ENCODE measurements around the gene NOS1. TPM values are rescaled to one million over a fixed set of nuclear protein-coding genes. Genes with fewer than 3 reads are reported as not detected.

Gene NOS1
- total RNA-seq, 2 experiments from 2014 or later, result not detected

DNA sequence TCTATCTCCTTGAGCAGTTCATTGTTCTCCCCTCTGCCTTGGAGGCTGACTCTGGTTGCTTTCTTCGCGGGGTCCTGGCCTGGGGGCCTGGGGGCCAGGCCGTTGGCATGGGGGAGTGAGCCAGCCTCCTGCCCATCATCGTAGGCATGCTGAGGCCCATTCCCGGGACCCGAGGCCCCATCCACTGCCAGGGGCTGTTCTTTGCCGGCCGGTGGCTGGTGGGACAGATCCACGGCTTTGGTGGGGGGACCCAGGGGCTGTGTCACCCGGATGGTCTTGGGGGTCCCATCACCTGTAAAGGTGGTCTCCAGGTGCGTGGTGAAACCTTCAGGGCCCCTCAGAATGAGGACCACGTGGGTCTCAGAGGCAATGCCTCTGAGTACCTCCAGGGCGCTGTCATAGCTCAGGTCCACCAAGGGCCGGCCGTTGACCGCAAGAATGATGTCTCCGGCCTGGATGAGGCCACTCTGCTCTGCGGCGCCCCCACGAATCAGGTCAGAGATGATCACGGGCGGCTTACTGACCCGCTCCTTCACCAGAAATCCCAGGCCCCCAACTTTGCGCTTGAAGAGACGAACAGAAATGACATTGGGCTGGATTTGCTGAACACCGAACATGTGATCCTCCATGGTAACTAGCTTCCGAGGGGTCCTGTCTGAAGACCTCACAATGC lies 30.8 kb downstream of the NOS1 start:
- Histone ChIP-seq H2AFZ (ENCODE audit: low read length) (no peak overlapping the region), H3K9me3 (ENCODE audit: low read length) (no peaks in the 10 kb centered on the region), H4K20me1 (ENCODE audit: insufficient read depth, low read length) (no peaks in the 10 kb centered on the region), H3K4me1 (ENCODE audit: insufficient read depth, low read length, poor library complexity, severe bottlenecking) (no peaks in the 10 kb centered on the region), H3K4me2 (ENCODE audit: low read length) (no peak overlapping the region), H3K4me3 (ENCODE audit: low read depth, low read length, poor library complexity, severe bottlenecking) (no peak overlapping the region), H3K27ac (ENCODE audit: low read depth, low read length, poor library complexity, severe bottlenecking) (no peak overlapping the region), H3K36me3 (ENCODE audit: insufficient read depth, low read length) (no peaks in the 10 kb centered on the region), H3K79me2 (ENCODE audit: insufficient read depth, low read depth, low read length) (no peaks in the 10 kb centered on the region), H3K9me2 (ENCODE audit: insufficient read depth, low read length) (no peaks in the 10 kb centered on the region)
- BruUV-seq (replicated peaks), result no TSS peak
- TF ChIP-seq, protein P1, sequence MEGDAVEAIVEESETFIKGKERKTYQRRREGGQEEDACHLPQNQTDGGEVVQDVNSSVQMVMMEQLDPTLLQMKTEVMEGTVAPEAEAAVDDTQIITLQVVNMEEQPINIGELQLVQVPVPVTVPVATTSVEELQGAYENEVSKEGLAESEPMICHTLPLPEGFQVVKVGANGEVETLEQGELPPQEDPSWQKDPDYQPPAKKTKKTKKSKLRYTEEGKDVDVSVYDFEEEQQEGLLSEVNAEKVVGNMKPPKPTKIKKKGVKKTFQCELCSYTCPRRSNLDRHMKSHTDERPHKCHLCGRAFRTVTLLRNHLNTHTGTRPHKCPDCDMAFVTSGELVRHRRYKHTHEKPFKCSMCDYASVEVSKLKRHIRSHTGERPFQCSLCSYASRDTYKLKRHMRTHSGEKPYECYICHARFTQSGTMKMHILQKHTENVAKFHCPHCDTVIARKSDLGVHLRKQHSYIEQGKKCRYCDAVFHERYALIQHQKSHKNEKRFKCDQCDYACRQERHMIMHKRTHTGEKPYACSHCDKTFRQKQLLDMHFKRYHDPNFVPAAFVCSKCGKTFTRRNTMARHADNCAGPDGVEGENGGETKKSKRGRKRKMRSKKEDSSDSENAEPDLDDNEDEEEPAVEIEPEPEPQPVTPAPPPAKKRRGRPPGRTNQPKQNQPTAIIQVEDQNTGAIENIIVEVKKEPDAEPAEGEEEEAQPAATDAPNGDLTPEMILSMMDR (conservative IDR thresholded peaks at IDR 0.05; ENCODE audit: low read length), result no peak
- no peak for TF ChIP-seq EZH2phosphoT487 (IDR thresholded peaks at IDR 0.05; ENCODE audit: borderline replicate concordance, low read depth, low read length)
- CTCF ChIA-PET (ENCODE audit: unreplicated experiment), result no interaction called here
- intact Hi-C loops (cut with micrococcal nuclease; ENCODE audit: unreplicated experiment), result no loop called here
- DNase-seq (ENCODE audit: low spot score), result no peak
- POLR2A ChIA-PET, result no interaction called here

DNA sequence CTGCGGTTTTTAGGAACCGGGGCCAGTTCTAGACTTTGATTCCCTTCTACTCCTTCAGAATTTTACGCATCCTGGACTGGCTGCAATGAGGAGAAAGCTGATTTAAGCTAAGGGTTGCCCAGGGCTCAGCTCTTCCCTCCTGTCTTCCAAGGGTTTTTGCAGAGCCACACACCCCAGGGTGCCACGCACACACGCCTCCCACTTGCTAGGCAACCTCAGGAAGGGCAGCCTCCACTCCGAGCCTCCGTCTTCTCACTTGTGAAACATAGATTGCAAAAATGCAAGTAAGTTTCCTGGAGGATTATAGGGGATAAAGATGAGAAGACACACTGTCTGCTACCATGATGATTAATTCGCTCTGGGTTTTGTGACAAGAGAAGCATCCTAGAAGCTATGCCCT lies 31.7 kb downstream of the NOS1 start:
- CTCF ChIA-PET (ENCODE audit: unreplicated experiment), result no interaction called here
- BruUV-seq (replicated peaks), result no TSS peak
- no peak overlapping the region for H3K4me2 ChIP-seq (ENCODE audit: low read length)
- POLR2A ChIA-PET, result no interaction called here
- H3K9me2 ChIP-seq (ENCODE audit: insufficient read depth, low read length), result no peaks in the 10 kb centered on the region
- DNase-seq (ENCODE audit: low spot score), result no peak
- no peaks in the 10 kb centered on the region for H3K36me3 ChIP-seq (ENCODE audit: insufficient read depth, low read length)
- H3K9me3 ChIP-seq (ENCODE audit: low read length), result no peaks in the 10 kb centered on the region
- no peaks in the 10 kb centered on the region for H4K20me1 ChIP-seq (ENCODE audit: insufficient read depth, low read length)
- intact Hi-C loops (cut with micrococcal nuclease; ENCODE audit: unreplicated experiment), result no loop called here
- H3K27ac ChIP-seq (ENCODE audit: low read depth, low read length, poor library complexity, severe bottlenecking), result no peak overlapping the region
- H3K4me3 ChIP-seq (ENCODE audit: low read depth, low read length, poor library complexity, severe bottlenecking), result no peak overlapping the region
- TF ChIP-seq EZH2phosphoT487 (IDR thresholded peaks at IDR 0.05; ENCODE audit: borderline replicate concordance, low read depth, low read length), result no peak
- TF ChIP-seq, protein P1 (conservative IDR thresholded peaks at IDR 0.05; ENCODE audit: low read length), result no peak
- no peak overlapping the region for H2AFZ ChIP-seq (ENCODE audit: low read length)
- no peaks in the 10 kb centered on the region for H3K4me1 ChIP-seq (ENCODE audit: insufficient read depth, low read length, poor library complexity, severe bottlenecking)
- no peaks in the 10 kb centered on the region for H3K79me2 ChIP-seq (ENCODE audit: insufficient read depth, low read depth, low read length)

DNA sequence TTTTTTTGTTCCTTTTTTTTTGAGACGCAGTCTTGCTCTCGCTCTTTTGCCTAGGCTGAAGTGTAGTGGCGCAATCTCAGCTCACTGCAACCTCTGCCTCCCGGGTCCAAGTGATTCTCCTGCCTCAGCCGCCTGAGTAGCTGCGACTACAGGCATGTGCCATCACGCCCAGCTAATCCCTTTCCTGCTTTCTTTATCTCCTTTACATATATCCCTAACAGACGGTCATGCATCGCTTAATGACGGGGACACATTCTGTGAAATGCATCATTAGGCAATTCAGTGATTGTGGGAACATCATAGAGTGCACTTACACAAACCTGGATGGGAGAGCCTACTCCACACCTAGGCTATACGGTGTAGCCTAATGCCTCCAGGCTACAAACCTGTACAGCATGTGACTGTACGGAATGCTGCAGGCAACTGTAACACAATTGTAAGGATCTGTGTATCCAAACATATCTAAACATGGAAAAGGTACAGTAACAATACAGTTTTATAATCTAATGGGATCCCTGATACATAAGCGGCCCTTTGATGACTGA lies 32.8 kb downstream of the NOS1 start:
- Histone ChIP-seq H3K79me2 (ENCODE audit: insufficient read depth, low read depth, low read length) (no peaks in the 10 kb centered on the region), H3K27ac (ENCODE audit: low read depth, low read length, poor library complexity, severe bottlenecking) (no peak overlapping the region), H4K20me1 (ENCODE audit: insufficient read depth, low read length) (no peaks in the 10 kb centered on the region), H3K4me3 (ENCODE audit: low read depth, low read length, poor library complexity, severe bottlenecking) (no peak overlapping the region), H3K4me1 (ENCODE audit: insufficient read depth, low read length, poor library complexity, severe bottlenecking) (no peaks in the 10 kb centered on the region), H3K4me2 (ENCODE audit: low read length) (no peak overlapping the region), H3K9me3 (ENCODE audit: low read length) (no peaks in the 10 kb centered on the region), H3K9me2 (ENCODE audit: insufficient read depth, low read length) (no peaks in the 10 kb centered on the region), H2AFZ (ENCODE audit: low read length) (no peak overlapping the region), H3K36me3 (ENCODE audit: insufficient read depth, low read length) (no peaks in the 10 kb centered on the region)
- no peak for TF ChIP-seq EZH2phosphoT487 (IDR thresholded peaks at IDR 0.05; ENCODE audit: borderline replicate concordance, low read depth, low read length)
- TF ChIP-seq, protein P1 (conservative IDR thresholded peaks at IDR 0.05; ENCODE audit: low read length), result no peak
- no TSS peak for BruUV-seq (replicated peaks)
- DNase-seq (ENCODE audit: low spot score), result no peak
- POLR2A ChIA-PET, result no interaction called here
- CTCF ChIA-PET (ENCODE audit: unreplicated experiment), result interaction anchor here (0.6 kb wide), 1 partner anchor 17 kb away, joined by 4 read pairs; no protein-coding TSS in a partner anchor
- intact Hi-C loops (cut with micrococcal nuclease; ENCODE audit: unreplicated experiment), result no loop called here
